GM12872 (cell line): ENCODE measurements around the gene HID1.

Experiments
- CTCF ChIP-seq: IDR thresholded peaks from 3 replicates; pipeline ENCODE4 v1.5.1; 2011; ENCODE audit warnings: low read depth, mild to moderate bottlenecking, low read length, moderate library complexity; ENCODE audit not compliant: insufficient read depth

The HID1 gene

GRCh38 chr17:74960570-74961342 lies 11.8 kb downstream of the HID1 start:
- TF ChIP-seq CTCF = peak; percentile 93

- TF ChIP-seq CTCF = no peak
Observed at GRCh38 chr17:74959826-74960515, 12.6 kb downstream of the HID1 start.

GRCh38 chr17:74957935-74958740 lies 14.4 kb downstream of the HID1 start:
- TF ChIP-seq CTCF = peak; percentile 94

- TF ChIP-seq CTCF = no peak
Observed at GRCh38 chr17:74956093-74956492, 16.5 kb downstream of the HID1 start.

- TF ChIP-seq CTCF = no peak
Observed at GRCh38 chr17:74954665-74955421, 17.7 kb downstream of the HID1 start.

GRCh38 chr17:74954115-74954514 lies 18.4 kb downstream of the HID1 start:
- TF ChIP-seq CTCF = no peak
